ENCODE results near the gene CCDC71L.

CCDC71L gene

GRCh38 chr7:106658316-106659165, 2.4 kb downstream of the CCDC71L start:
- WGBS, 2 experiments = 94 to 98% methylated on average over 6 of the region's 6 CpGs
- H3K27me3 ChIP-seq (ENCODE audit: control insufficient read depth, insufficient read depth, low read length, poor library complexity, severe bottlenecking) = no peaks in the 10 kb centered on the region
- no peaks in the 10 kb centered on the region for H3K36me3 ChIP-seq (ENCODE audit: control insufficient read depth, insufficient read depth, low read length)
- no peak overlapping the region for H3K4me3 ChIP-seq (ENCODE audit: insufficient read depth, low read depth, low read length)
- H3K9me3 ChIP-seq (ENCODE audit: control insufficient read depth, low read length) = no peaks in the 10 kb centered on the region
- H3K27ac ChIP-seq (ENCODE audit: insufficient read depth, low read depth, low read length, poor library complexity, severe bottlenecking) = no peak overlapping the region
- H3K4me1 ChIP-seq (ENCODE audit: control insufficient read depth, insufficient read depth, low read length) = no peaks in the 10 kb centered on the region

GRCh38 chr7:106657085-106657991, 3.6 kb downstream of the CCDC71L start:
- H3K27ac ChIP-seq (ENCODE audit: insufficient read depth, low read depth, low read length, poor library complexity, severe bottlenecking) = no peak overlapping the region
- 87 to 89% methylated on average over 4 to 5 of the region's 5 CpGs for WGBS, 2 experiments
- no peak overlapping the region for H3K4me3 ChIP-seq (ENCODE audit: insufficient read depth, low read depth, low read length)
- no peaks in the 10 kb centered on the region for H3K4me1 ChIP-seq (ENCODE audit: control insufficient read depth, insufficient read depth, low read length)
- H3K36me3 ChIP-seq (ENCODE audit: control insufficient read depth, insufficient read depth, low read length) = no peaks in the 10 kb centered on the region
- no peaks in the 10 kb centered on the region for H3K27me3 ChIP-seq (ENCODE audit: control insufficient read depth, insufficient read depth, low read length, poor library complexity, severe bottlenecking)
- no peaks in the 10 kb centered on the region for H3K9me3 ChIP-seq (ENCODE audit: control insufficient read depth, low read length)

GRCh38 chr7:106655703-106656498, 5.1 kb downstream of the CCDC71L start:
- Histone ChIP-seq H3K27me3 (ENCODE audit: control insufficient read depth, insufficient read depth, low read length, poor library complexity, severe bottlenecking) (no peaks in the 10 kb centered on the region), H3K36me3 (ENCODE audit: control insufficient read depth, insufficient read depth, low read length) (no peaks in the 10 kb centered on the region), H3K4me3 (ENCODE audit: insufficient read depth, low read depth, low read length) (no peak overlapping the region), H3K9me3 (ENCODE audit: control insufficient read depth, low read length) (no peaks in the 10 kb centered on the region), H3K27ac (ENCODE audit: insufficient read depth, low read depth, low read length, poor library complexity, severe bottlenecking) (no peak overlapping the region), H3K4me1 (ENCODE audit: control insufficient read depth, insufficient read depth, low read length) (no peaks in the 10 kb centered on the region)
- WGBS, 2 experiments = 85 to 89% methylated on average over 5 of the region's 5 CpGs

- WGBS, 2 experiments = 96 to 97% methylated on average over 2 of the region's 2 CpGs
- no peak overlapping the region for H3K4me3 ChIP-seq (ENCODE audit: insufficient read depth, low read depth, low read length)
- no peak overlapping the region for H3K27ac ChIP-seq (ENCODE audit: insufficient read depth, low read depth, low read length, poor library complexity, severe bottlenecking)
- H3K27me3 ChIP-seq (ENCODE audit: control insufficient read depth, insufficient read depth, low read length, poor library complexity, severe bottlenecking) = no peaks in the 10 kb centered on the region
- no peaks in the 10 kb centered on the region for H3K36me3 ChIP-seq (ENCODE audit: control insufficient read depth, insufficient read depth, low read length)
- H3K4me1 ChIP-seq (ENCODE audit: control insufficient read depth, insufficient read depth, low read length) = no peaks in the 10 kb centered on the region
- H3K9me3 ChIP-seq (ENCODE audit: control insufficient read depth, low read length) = no peaks in the 10 kb centered on the region
Observed at GRCh38 chr7:106653488-106653887, 7.5 kb downstream of the CCDC71L start.

GRCh38 chr7:106652909-106653308, 8.0 kb downstream of the CCDC71L start:
- 90% methylated on average over 2 of the region's 2 CpGs; no CpG with 5 or more reads in 1 of the 2 experiments for whole genome bisulfite sequencing, 2 experiments

GRCh38 chr7:106652092-106652491, 8.9 kb downstream of the CCDC71L start:
- Histone ChIP-seq H3K4me1 (ENCODE audit: control insufficient read depth, insufficient read depth, low read length) (no peaks in the 10 kb centered on the region), H3K27ac (ENCODE audit: insufficient read depth, low read depth, low read length, poor library complexity, severe bottlenecking) (no peak overlapping the region), H3K4me3 (ENCODE audit: insufficient read depth, low read depth, low read length) (no peak overlapping the region), H3K27me3 (ENCODE audit: control insufficient read depth, insufficient read depth, low read length, poor library complexity, severe bottlenecking) (no peaks in the 10 kb centered on the region), H3K9me3 (ENCODE audit: control insufficient read depth, low read length) (no peaks in the 10 kb centered on the region), H3K36me3 (ENCODE audit: control insufficient read depth, insufficient read depth, low read length) (no peaks in the 10 kb centered on the region)

More at GRCh38 chr7:106652909-106653308, 8.0 kb downstream of the CCDC71L start:
- no peaks in the 10 kb centered on the region for H3K36me3 ChIP-seq (ENCODE audit: control insufficient read depth, insufficient read depth, low read length)
- H3K9me3 ChIP-seq (ENCODE audit: control insufficient read depth, low read length) = no peaks in the 10 kb centered on the region
- H3K27ac ChIP-seq (ENCODE audit: insufficient read depth, low read depth, low read length, poor library complexity, severe bottlenecking) = no peak overlapping the region
- H3K27me3 ChIP-seq (ENCODE audit: control insufficient read depth, insufficient read depth, low read length, poor library complexity, severe bottlenecking) = no peaks in the 10 kb centered on the region
- H3K4me3 ChIP-seq (ENCODE audit: insufficient read depth, low read depth, low read length) = no peak overlapping the region
- H3K4me1 ChIP-seq (ENCODE audit: control insufficient read depth, insufficient read depth, low read length) = no peaks in the 10 kb centered on the region

GRCh38 chr7:106646256-106646655, 14.7 kb downstream of the CCDC71L start:
- no peaks in the 10 kb centered on the region for H3K36me3 ChIP-seq (ENCODE audit: control insufficient read depth, insufficient read depth, low read length)
- H3K9me3 ChIP-seq (ENCODE audit: control insufficient read depth, low read length) = no peaks in the 10 kb centered on the region
- H3K27ac ChIP-seq (ENCODE audit: insufficient read depth, low read depth, low read length, poor library complexity, severe bottlenecking) = no peak overlapping the region
- no peaks in the 10 kb centered on the region for H3K27me3 ChIP-seq (ENCODE audit: control insufficient read depth, insufficient read depth, low read length, poor library complexity, severe bottlenecking)
- no peak overlapping the region for H3K4me3 ChIP-seq (ENCODE audit: insufficient read depth, low read depth, low read length)
- 80 to 94% methylated on average over 1 of the region's 1 CpG for WGBS, 2 experiments
- H3K4me1 ChIP-seq (ENCODE audit: control insufficient read depth, insufficient read depth, low read length) = no peaks in the 10 kb centered on the region

- H3K9me3 ChIP-seq (ENCODE audit: control insufficient read depth, low read length) = no peaks in the 10 kb centered on the region
- no peaks in the 10 kb centered on the region for H3K36me3 ChIP-seq (ENCODE audit: control insufficient read depth, insufficient read depth, low read length)
- H3K27me3 ChIP-seq (ENCODE audit: control insufficient read depth, insufficient read depth, low read length, poor library complexity, severe bottlenecking) = no peaks in the 10 kb centered on the region
- H3K27ac ChIP-seq (ENCODE audit: insufficient read depth, low read depth, low read length, poor library complexity, severe bottlenecking) = no peak overlapping the region
- 89 to 90% methylated on average over 1 of the region's 1 CpG for WGBS, 2 experiments
- no peaks in the 10 kb centered on the region for H3K4me1 ChIP-seq (ENCODE audit: control insufficient read depth, insufficient read depth, low read length)
- no peak overlapping the region for H3K4me3 ChIP-seq (ENCODE audit: insufficient read depth, low read depth, low read length)
Observed at GRCh38 chr7:106644999-106645398, 16.0 kb downstream of the CCDC71L start.

- no peaks in the 10 kb centered on the region for H3K9me3 ChIP-seq (ENCODE audit: control insufficient read depth, low read length)
- H3K36me3 ChIP-seq (ENCODE audit: control insufficient read depth, insufficient read depth, low read length) = no peaks in the 10 kb centered on the region
- no peak overlapping the region for H3K27ac ChIP-seq (ENCODE audit: insufficient read depth, low read depth, low read length, poor library complexity, severe bottlenecking)
- no peak overlapping the region for H3K4me3 ChIP-seq (ENCODE audit: insufficient read depth, low read depth, low read length)
- 80 to 100% methylated on average over 1 to 2 of the region's 2 CpGs for WGBS, 2 experiments
- no peaks in the 10 kb centered on the region for H3K27me3 ChIP-seq (ENCODE audit: control insufficient read depth, insufficient read depth, low read length, poor library complexity, severe bottlenecking)
- no peaks in the 10 kb centered on the region for H3K4me1 ChIP-seq (ENCODE audit: control insufficient read depth, insufficient read depth, low read length)
Observed at GRCh38 chr7:106643216-106644000, 17.6 kb downstream of the CCDC71L start.

All from ectodermal cell (in vitro differentiated cells).